AG09309 (cell line): ENCODE measurements around the gene RPS5.
"Not testable (repeated sequence)": the region's sequence is repeated elsewhere in the genome, so short reads cannot be mapped to it uniquely, and the experiment has no call there.

Source experiments
- DNase-seq: peaks from one replicate; pipeline ENCODE4 v3.0.0-alpha.2; 2010; ENCODE audit warnings: low read depth
- H3K4me3 ChIP-seq: 2 replicates; pipeline ENCODE4 v1.5.1; 2011; ENCODE audit warnings: mild to moderate bottlenecking, low read depth, low read length, moderate library complexity; ENCODE audit not compliant: control insufficient read depth
- CTCF ChIP-seq: IDR thresholded peaks from 2 replicates; pipeline ENCODE4 v1.5.1; 2011; ENCODE audit warnings: mild to moderate bottlenecking, low read depth, low read length, inconsistent platforms; ENCODE audit not compliant: insufficient read depth, control insufficient read depth; ENCODE audit errors: missing control alignments

The RPS5 gene

GRCh38 chr19:58434217-58434616, 47.1 kb downstream of the RPS5 start:
- no peak for TF ChIP-seq CTCF
- no peak for DNase-seq
- H3K4me3 ChIP-seq = no peak overlapping the region

GRCh38 chr19:58439576-58440554, 52.8 kb downstream of the RPS5 start, which contains the start of gene ZNF132:
Gene ZNF132, minus strand, starts transcription at chr19:58440153. Its CDS starts 332 bp downstream, at chr19:58439821.
- peak; percentile 99 for DNase-seq
- no peak for TF ChIP-seq CTCF
- peak within 1 kb of the TSS; percentile 68 for H3K4me3 ChIP-seq

GRCh38 chr19:58440556-58440955, 53.5 kb downstream of the RPS5 start:
- DNase-seq = no peak
- peak overlapping the region; percentile 68 for H3K4me3 ChIP-seq
- no peak for TF ChIP-seq CTCF

GRCh38 chr19:58442986-58443385, 55.9 kb downstream of the RPS5 start:
- not testable (repeated sequence) for H3K4me3 ChIP-seq, DNase-seq
